ENCODE measurements around the gene SCN2B.

SCN2B gene

GRCh38 chr11:118161786-118162185 is 14.7 kb downstream of the SCN2B start:
- Histone ChIP-seq H2AFZ (ENCODE audit: low read depth) (no peak overlapping the region), H4K20me1 (ENCODE audit: insufficient read depth) (no peaks in the 10 kb centered on the region), H3K4me1 (ENCODE audit: low read depth, poor library complexity, severe bottlenecking) (no peaks in the 10 kb centered on the region), H3K9ac (no peak overlapping the region), H3K27ac (no peak overlapping the region), H3K36me3 (ENCODE audit: insufficient read depth) (no peaks in the 10 kb centered on the region), H3K4me3 (IDR thresholded peaks at IDR 0.05; ENCODE audit: insufficient read depth, low read depth, low read length) (no peak overlapping the region), H3K4me2 (no peak overlapping the region), H3K27me3 (ENCODE audit: insufficient read depth, low read depth) (peaks cover 4% of the 10 kb centered on the region; the same call in 1 of the 2 replicates), H3K79me2 (ENCODE audit: insufficient read depth, low read depth) (no peaks in the 10 kb centered on the region)
- TF ChIP-seq CTCF (conservative IDR thresholded peaks at IDR 0.05; ENCODE audit: low read depth, low read length) = no peak

GRCh38 chr11:118157186-118157895 is 19.1 kb downstream of the SCN2B start:
- Histone ChIP-seq H2AFZ (ENCODE audit: low read depth) (no peak overlapping the region), H3K36me3 (ENCODE audit: insufficient read depth) (no peaks in the 10 kb centered on the region), H3K79me2 (ENCODE audit: insufficient read depth, low read depth) (no peaks in the 10 kb centered on the region), H3K27ac (no peak overlapping the region), H3K4me1 (ENCODE audit: low read depth, poor library complexity, severe bottlenecking) (no peaks in the 10 kb centered on the region), H3K9ac (no peak overlapping the region), H3K4me2 (no peak overlapping the region), H4K20me1 (ENCODE audit: insufficient read depth) (no peaks in the 10 kb centered on the region), H3K4me3 (IDR thresholded peaks at IDR 0.05; ENCODE audit: insufficient read depth, low read depth, low read length) (no peak overlapping the region), H3K27me3 (ENCODE audit: insufficient read depth, low read depth) (peaks cover 6% of the 10 kb centered on the region; the same call in 1 of the 2 replicates)
- no peak for TF ChIP-seq CTCF (conservative IDR thresholded peaks at IDR 0.05; ENCODE audit: low read depth, low read length)

GRCh38 chr11:118156531-118157185 is 19.8 kb downstream of the SCN2B start:
- no peaks in the 10 kb centered on the region for H3K79me2 ChIP-seq (ENCODE audit: insufficient read depth, low read depth)
- no peaks in the 10 kb centered on the region for H4K20me1 ChIP-seq (ENCODE audit: insufficient read depth)
- no peak overlapping the region for H3K9ac ChIP-seq
- no peak overlapping the region for H2AFZ ChIP-seq (ENCODE audit: low read depth)
- no peak overlapping the region for H3K4me3 ChIP-seq (IDR thresholded peaks at IDR 0.05; ENCODE audit: insufficient read depth, low read depth, low read length)
- no peaks in the 10 kb centered on the region for H3K36me3 ChIP-seq (ENCODE audit: insufficient read depth)
- H3K27ac ChIP-seq = no peak overlapping the region
- H3K4me1 ChIP-seq (ENCODE audit: low read depth, poor library complexity, severe bottlenecking) = no peaks in the 10 kb centered on the region
- no peak for TF ChIP-seq CTCF (conservative IDR thresholded peaks at IDR 0.05; ENCODE audit: low read depth, low read length)
- no peak overlapping the region for H3K4me2 ChIP-seq
- peaks cover 6% of the 10 kb centered on the region; the same call in 1 of the 2 replicates for H3K27me3 ChIP-seq (ENCODE audit: insufficient read depth, low read depth)

- Histone ChIP-seq H3K4me3 (IDR thresholded peaks at IDR 0.05; ENCODE audit: insufficient read depth, low read depth, low read length) (no peak overlapping the region), H3K79me2 (ENCODE audit: insufficient read depth, low read depth) (no peaks in the 10 kb centered on the region), H4K20me1 (ENCODE audit: insufficient read depth) (no peaks in the 10 kb centered on the region), H3K27ac (no peak overlapping the region), H2AFZ (ENCODE audit: low read depth) (no peak overlapping the region), H3K36me3 (ENCODE audit: insufficient read depth) (no peaks in the 10 kb centered on the region), H3K4me1 (ENCODE audit: low read depth, poor library complexity, severe bottlenecking) (no peaks in the 10 kb centered on the region), H3K4me2 (no peak overlapping the region), H3K27me3 (ENCODE audit: insufficient read depth, low read depth) (peaks cover 6% of the 10 kb centered on the region; the same call in 1 of the 2 replicates), H3K9ac (no peak overlapping the region)
- TF ChIP-seq CTCF (conservative IDR thresholded peaks at IDR 0.05; ENCODE audit: low read depth, low read length) = no peak
Observed at GRCh38 chr11:118155776-118156530, 20.5 kb downstream of the SCN2B start.
